HG03521 (cell line): ENCODE measurements around the gene ZRSR2.
A peak's percentile ranks its signal among the peaks of the same experiment; 100 is the strongest.

ENCODE experiments used
- ATAC-seq: cut with Tn5 transposase; IDR thresholded peaks from one replicate; pipeline ENCODE4 v1.9.1; 2021; ENCODE audit warnings: mild to moderate bottlenecking, moderate library complexity; ENCODE audit not compliant: unreplicated experiment

The ZRSR2 gene

DNA sequence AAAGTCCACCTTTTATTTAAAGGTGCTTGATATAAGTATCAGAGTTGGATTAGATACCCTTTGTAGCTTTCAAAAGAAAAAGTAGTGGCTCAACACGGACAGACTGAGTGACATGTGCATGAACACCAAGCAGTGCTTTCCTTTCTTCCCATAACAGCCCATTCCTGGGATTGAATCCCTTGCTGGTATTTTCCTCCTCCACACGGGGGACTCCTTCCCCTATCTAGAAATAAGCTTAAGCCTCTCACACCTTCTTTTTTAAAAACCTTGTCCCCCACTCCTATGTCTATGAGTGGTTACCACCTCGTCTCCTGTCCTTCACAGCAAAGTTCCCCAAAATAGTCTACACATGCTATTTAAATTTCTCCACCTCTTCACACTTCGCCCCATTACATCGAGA lies 59.3 kb downstream of the ZRSR2 start:
- no peak for ATAC-seq

DNA sequence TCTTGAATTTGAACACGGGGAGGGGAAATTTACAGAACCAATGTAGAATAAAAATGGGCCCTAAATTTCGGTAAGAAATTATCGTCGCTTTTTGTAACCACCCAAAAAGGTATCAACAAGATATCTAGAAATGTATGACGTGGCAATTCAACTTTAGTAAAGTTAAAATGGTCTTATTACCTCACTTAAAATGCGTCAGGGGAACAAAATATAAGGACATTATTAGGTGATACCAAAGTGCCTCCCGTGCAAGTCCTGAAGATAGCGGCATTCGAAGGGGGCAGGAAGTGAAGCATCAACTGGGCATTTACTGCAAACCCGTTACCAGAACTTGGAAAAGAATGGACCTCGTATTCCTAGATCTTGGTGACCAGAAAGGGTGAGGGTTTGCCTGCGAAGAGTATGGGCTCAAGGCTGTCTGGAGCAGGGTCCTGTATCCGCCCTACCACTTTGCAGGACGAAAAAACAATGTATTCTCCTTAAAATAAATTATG lies 63.3 kb downstream of the ZRSR2 start:
- no peak for ATAC-seq

DNA sequence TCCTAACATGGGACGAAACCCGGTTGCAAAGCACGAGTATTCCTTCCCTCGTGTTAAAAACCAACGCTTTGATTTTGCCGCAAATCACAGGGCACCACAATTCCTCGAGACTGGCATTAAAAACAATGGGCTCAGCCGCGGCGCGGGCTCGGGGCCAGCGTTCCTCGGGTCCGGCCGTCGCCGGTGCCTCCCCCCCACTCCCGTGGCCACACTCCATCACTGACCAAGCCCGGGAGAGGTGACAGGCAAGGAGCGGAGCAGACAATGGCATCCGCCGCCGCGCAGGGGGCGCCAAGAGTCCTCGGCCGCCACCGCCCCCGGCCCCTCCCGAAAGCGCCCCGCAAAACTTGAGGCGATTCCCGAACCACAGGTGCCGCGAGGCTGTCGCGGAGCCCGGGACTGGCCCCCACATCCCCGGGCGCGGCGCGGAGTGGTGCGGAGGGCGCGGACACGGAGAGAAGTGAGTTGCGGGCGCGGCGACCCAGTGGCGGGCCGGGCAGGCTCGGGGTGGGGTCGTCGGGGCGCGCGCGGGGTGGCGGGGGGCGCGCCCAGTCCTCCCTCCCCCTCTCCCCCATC lies 63.9 kb downstream of the ZRSR2 start:
- ATAC-seq: peak; percentile 27

DNA sequence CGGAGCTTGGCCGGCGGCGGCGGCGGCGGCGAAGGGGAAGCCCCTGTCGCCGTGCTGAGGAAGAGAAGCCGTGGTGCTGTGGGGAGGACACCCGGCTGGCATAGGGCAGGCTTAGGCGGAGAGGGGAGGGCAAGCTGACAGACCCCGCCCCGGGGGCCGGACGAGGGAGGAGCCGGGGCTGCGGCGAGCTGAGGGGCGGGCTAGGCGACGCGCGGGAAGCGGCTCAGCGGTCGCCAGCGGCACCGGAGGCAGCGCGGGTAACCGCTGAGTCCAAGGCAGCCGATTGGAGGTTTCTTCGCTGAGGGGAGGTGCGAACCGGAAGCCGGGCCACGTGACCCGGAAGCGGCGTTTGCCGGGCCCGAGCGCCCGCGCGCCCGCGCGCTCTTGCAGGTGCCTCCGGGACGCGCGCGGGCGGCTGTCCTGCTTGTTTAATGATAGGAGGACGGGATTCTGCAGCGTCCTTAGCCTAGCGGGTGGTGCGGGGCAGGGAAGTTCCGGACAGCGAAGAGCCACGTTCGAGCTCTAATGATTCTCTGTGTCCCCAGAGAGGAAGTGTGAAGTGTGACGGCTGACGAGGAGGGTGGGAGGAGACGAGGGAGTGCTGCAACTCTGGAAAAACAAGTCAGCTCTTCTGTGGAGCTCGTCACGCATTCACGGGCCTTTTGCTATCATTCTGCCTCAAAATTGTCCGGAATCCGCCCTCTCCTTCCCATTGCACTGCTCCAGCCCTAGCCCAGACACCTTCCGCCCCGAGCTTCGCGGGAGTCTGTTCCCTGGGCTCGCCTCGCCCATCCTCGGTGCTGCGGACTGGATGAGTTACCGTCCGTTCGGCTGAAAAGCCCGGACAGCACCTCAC lies 64.7 kb downstream of the ZRSR2 start, which contains the start of gene AP1S2:
AP1S2 (minus strand) TSS at position 102 of the 856 bp plus-strand sequence. CDS start 2,289 bp downstream, outside the sequence.
- ATAC-seq: peak; percentile 96

DNA sequence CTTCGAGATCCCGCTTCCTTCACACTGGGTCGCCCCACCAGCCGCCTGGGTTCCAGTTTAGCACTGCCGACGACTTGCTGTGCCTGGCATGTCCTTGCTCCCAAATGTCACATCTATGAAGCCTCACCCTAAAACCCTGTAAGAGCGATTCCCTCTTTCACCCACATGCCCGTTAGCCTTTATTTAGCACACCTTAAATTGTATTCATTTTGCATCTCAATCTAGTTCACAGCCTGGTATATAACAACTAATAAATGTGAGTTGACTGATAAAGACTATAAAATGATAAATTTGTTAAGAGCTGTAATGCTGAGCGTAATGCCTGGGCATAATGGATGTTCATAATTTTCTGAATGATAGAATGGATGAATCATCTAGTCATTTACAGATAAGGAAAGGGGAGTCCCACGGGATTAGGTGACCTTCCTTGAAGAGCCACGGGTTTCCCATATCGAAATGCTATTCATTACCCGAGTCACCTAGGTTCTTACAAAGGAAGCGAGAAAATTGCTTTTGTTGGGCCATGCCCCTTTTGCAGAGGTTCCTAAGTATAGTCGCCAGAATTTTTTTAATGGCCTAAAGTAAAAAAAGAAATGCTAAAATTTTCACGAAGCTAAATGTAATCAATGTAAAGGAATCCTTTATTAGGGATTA lies 65.4 kb downstream of the ZRSR2 start:
- no peak for ATAC-seq

DNA sequence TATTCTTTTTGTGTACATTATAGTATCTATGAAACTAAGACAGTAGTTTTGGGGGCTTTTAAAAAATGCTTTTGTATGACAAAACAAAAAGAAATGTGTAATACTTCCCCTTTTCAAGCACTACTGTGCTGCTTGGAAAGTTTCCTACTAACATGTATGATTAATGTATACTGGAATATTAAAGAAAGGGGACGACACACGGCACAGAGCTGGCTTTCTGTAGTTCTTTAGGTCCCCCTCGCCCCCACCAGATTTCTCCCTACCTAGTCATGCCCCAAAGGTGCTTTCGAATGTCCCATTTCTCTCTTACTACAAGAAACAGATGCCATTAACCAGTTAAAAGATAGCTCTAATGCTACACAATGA lies 65.9 kb downstream of the ZRSR2 start:
- ATAC-seq: no peak

DNA sequence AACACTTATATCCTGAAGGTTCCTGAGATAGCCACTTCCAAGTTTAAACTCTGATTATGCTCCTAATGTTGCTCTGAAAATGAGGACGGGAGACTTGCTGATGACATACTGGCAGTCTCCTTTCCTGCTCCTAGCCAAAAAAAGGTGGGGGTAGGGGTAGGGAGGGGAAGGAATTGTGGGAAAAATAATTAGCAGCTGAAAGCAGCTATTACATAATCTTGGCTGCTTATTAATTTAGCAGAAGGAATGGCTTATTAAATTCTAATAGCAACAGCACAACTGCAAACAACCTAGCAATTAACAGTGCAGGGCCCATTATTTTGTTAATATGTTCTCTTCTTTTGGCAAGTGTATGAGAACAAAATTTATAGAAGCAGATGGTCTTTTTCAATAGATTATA lies 66.4 kb downstream of the ZRSR2 start:
- no peak for ATAC-seq

DNA sequence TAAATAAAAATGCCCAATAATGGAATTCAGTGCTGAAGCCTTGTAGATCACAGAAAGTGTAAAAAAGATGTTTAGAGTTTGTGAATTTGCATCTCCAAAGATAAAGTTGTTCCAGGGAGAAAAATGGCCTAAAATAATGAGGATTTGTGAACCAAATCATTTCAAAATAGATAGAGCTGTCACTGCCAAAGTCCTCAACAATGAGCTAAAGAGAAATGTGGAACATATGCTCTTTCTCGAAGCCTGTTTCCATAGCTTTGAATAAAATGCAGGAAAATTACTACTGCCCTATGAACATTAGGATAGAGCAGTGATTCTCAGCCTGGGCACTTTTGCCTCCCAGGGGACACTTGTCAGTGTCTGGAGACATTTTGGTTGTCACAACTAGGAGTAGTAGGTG lies 67.8 kb downstream of the ZRSR2 start:
- ATAC-seq: no peak

DNA sequence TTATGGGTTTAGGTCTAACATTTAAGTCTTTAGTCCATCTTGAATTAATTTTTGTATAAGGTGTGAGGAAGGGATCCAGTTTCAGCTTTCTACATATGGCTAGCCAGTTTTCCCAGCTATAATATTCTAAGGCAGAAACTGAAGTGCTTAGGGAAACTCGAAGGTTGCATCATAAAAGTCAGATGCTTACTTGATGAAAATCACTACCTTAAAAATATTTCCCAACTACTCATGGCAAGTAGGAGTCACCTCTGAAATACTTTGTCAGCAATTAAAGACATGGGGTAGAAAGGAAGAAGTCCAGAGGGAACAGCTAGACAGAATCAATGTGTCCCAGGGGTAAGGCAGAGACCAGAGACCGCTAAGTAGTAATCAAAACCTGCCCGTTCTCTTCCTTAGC lies 70.6 kb downstream of the ZRSR2 start:
- ATAC-seq: no peak

DNA sequence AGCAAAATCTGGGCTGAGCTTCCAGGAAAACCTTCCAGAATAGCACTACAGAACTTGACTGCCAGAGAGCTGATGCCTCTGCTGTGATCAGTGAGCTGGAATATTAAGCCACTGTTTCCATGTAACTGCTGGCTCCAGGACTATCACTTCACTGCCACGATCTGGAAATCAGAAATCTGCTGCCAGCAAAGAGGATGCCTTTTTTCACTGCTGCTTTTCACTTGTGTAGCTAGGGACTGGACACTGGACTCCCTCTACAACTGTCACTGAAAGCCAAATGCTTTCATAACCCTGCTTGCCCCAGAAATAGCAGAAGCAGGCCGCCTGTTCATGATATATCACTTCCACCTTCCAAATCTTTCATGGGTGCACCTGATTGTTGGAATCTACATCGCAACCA lies 73.7 kb downstream of the ZRSR2 start:
- ATAC-seq: no peak

DNA sequence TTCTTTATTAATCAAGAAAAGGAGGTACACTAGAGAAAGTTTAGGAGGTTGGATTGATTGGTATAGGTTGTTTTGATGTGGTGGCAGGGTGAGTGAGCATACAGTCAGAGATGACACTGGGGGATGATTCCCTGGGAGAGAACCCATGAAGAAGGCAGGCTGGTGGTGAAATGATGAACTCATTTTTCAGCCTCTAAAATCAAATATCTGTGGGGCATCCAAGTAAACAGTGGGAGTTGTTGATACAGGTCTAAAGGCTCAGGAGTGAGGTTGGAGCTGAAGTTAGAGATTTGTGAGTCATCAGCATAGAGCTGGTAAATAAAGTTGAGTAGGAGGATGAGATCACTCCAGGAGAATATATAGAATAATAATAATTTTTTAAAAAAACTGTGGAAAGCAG lies 74.3 kb downstream of the ZRSR2 start:
- ATAC-seq: no peak

DNA sequence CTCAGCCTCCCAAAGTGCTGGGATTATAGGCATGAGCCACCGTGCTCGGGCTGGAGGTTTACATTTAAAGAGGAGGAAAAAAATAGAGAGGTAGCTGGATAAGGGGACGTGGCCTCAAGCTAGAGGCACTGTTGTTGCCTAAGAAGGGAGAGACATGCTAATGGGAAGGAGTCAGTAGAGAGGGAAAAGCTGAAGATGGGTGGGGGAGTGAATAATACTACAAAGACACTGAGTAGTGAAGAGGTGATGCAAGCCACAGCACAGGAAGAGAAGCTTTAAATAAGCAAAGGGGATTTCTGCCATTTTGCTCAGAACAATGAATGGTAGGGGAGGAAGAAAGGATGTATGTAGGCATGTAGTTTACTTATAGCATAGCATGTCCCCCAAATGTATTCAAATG lies 75.9 kb downstream of the ZRSR2 start:
- ATAC-seq: no peak

DNA sequence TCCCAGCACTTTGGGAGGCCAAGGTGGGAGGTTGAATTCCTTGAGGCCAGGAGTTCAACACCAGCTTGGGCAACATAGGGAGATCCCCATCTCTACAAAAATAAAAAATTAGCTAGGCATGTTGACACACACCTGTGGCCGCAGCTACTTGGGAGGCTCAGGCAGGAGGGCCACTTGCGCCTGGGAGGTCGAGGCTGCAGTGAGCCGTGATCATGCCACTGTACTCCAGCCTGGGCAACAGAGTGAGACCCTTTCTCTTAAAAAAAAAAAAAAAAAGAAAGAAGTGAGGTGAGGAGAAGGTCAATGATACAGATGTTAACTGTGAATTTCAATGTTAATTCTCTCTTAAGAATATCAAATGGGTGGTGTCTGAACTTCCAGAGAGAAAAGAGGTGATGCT lies 79.4 kb downstream of the ZRSR2 start:
- ATAC-seq: no peak

DNA sequence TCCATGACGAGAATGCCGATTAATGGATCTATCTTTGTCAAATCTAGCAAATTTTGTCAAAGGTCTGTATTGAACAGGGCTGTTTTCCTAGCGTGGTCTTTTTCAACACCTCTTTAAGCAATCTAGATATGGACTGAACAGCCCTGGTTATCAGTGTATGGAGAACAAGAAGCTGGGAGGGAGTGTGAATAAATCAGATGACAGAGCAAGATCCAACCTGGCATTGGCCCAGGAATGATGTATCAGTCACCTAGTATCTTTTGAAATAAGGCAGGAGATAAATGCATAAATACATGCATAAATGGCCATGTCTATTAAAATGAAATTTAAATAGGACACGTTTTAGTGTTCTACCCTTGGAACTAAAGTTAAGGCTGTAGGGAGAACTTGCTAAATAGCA lies 80.0 kb downstream of the ZRSR2 start:
- ATAC-seq: no peak
